Measurements from ENCODE around the gene VHLL.

VHLL gene

GRCh38 chr1:156257711-156258110 lies 41.4 kb downstream of the VHLL start:
- DNase-seq, result peak in 1 of 56 donors; percentile 36

GRCh38 chr1:156253634-156254033 lies 45.5 kb downstream of the VHLL start:
- no peak for DNase-seq

GRCh38 chr1:156251527-156251926 lies 47.6 kb downstream of the VHLL start:
- peak in 6 of 56 donors; percentile 21 to 36 (median 26) for DNase-seq

GRCh38 chr1:156249593-156249992 lies 49.5 kb downstream of the VHLL start:
- DNase-seq, result no peak

All from amygdala (tissue), 56 donors.